Measurements from ENCODE around the gene PLCB4. TPM values are rescaled to one million over a fixed set of nuclear protein-coding genes. Genes with fewer than 3 reads are reported as not detected.

PLCB4 gene
- polyA plus RNA-seq, 1 donor (not counting 4 experiments of a cell fraction or from before 2014, with no cell fraction given) = 4.1 TPM

- no peaks in the 10 kb centered on the region for H3K9me3 ChIP-seq (ENCODE audit: control insufficient read depth, low read depth, low read length)
- TF ChIP-seq, protein P1, sequence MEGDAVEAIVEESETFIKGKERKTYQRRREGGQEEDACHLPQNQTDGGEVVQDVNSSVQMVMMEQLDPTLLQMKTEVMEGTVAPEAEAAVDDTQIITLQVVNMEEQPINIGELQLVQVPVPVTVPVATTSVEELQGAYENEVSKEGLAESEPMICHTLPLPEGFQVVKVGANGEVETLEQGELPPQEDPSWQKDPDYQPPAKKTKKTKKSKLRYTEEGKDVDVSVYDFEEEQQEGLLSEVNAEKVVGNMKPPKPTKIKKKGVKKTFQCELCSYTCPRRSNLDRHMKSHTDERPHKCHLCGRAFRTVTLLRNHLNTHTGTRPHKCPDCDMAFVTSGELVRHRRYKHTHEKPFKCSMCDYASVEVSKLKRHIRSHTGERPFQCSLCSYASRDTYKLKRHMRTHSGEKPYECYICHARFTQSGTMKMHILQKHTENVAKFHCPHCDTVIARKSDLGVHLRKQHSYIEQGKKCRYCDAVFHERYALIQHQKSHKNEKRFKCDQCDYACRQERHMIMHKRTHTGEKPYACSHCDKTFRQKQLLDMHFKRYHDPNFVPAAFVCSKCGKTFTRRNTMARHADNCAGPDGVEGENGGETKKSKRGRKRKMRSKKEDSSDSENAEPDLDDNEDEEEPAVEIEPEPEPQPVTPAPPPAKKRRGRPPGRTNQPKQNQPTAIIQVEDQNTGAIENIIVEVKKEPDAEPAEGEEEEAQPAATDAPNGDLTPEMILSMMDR (optimal IDR thresholded peaks at IDR 0.05 in 1 of 3, IDR thresholded peaks at IDR 0.05 in 1 of 3, conservative IDR thresholded peaks at IDR 0.05 in 1 of 3; ENCODE audit: extremely low read depth in 1 of 3, insufficient read depth in 2 of 3, low read length in 3 of 3) = no peak
- TF ChIP-seq EZH2 (IDR thresholded peaks at IDR 0.05; ENCODE audit: low read length) = no peak
- DNase-seq (ENCODE audit: low read depth, low spot score) (no peak), FAIRE-seq (no peak)
- no peaks in the 10 kb centered on the region for H3K36me3 ChIP-seq (ENCODE audit: control insufficient read depth in 2 of 2, extremely low read depth in 1 of 2, insufficient read depth in 2 of 2, low read length in 2 of 2)
- H3K4me1 ChIP-seq (ENCODE audit: control insufficient read depth, extremely low read depth, insufficient read depth, low read length) = no peaks in the 10 kb centered on the region
- no peaks in the 10 kb centered on the region for H3K27me3 ChIP-seq (ENCODE audit: control insufficient read depth, extremely low read depth, insufficient read depth, low read length)
- dilution Hi-C loops (cut with MboI; ENCODE audit: extremely low pct_ligation_motif_present, low sequenced_read_pairs) = no loop called here
- no peaks in the 10 kb centered on the region for H3K9me1 ChIP-seq (ENCODE audit: control insufficient read depth, extremely low read depth, insufficient read depth, low read length)
- H3K27ac ChIP-seq (ENCODE audit: control insufficient read depth, insufficient read depth, low read length) = no peak overlapping the region
- no peaks in the 10 kb centered on the region for H3K79me2 ChIP-seq (ENCODE audit: control insufficient read depth, insufficient read depth, low read length)
- no peak overlapping the region for H3K4me2 ChIP-seq (ENCODE audit: control insufficient read depth, extremely low read depth, insufficient read depth, low read depth, low read length)
- H2AFZ ChIP-seq (ENCODE audit: control insufficient read depth, low read length) = no peak overlapping the region
- H3K9ac ChIP-seq (ENCODE audit: control insufficient read depth, extremely low read depth, insufficient read depth, low read length) = no peak overlapping the region
- H3K4me3 ChIP-seq (ENCODE audit: control insufficient read depth in 2 of 3, extremely low read depth in 1 of 3, insufficient read depth in 2 of 3, low read depth in 1 of 3, low read length in 3 of 3) = no peak overlapping the region
- H4K20me1 ChIP-seq (ENCODE audit: control insufficient read depth, extremely low read depth, insufficient read depth, low read length) = no peaks in the 10 kb centered on the region
Measured at GRCh38 chr20:9021216-9021615, 47.7 kb upstream of the PLCB4 start.

DNA sequence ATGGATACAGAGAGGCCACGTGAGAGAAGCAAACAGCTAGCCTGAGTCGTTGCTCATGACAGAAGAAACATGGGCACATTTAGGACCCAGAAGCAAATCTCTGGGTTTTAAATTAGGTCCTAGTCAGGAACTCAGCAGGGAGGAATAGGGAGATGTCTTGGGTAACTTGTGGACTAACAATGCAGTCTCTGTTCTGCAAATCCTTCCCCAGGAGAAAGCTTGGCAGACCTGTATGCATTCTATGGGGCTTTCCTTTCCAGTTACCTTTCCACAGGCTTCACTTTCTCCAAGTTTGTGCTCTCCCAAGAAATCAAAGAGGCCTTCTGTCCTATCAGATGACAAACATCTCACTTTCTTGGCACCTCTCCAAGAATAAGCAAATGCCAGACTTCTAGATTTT lies 47.2 kb upstream of the PLCB4 start:
- H3K27me3 ChIP-seq (ENCODE audit: control insufficient read depth, extremely low read depth, insufficient read depth, low read length) = no peaks in the 10 kb centered on the region
- H3K27ac ChIP-seq (ENCODE audit: control insufficient read depth, insufficient read depth, low read length) = no peak overlapping the region
- H3K4me2 ChIP-seq (ENCODE audit: control insufficient read depth, extremely low read depth, insufficient read depth, low read depth, low read length) = no peak overlapping the region
- TF ChIP-seq EZH2 (IDR thresholded peaks at IDR 0.05; ENCODE audit: low read length) = no peak
- TF ChIP-seq, protein P1 (optimal IDR thresholded peaks at IDR 0.05 in 1 of 3, IDR thresholded peaks at IDR 0.05 in 1 of 3, conservative IDR thresholded peaks at IDR 0.05 in 1 of 3; ENCODE audit: extremely low read depth in 1 of 3, insufficient read depth in 2 of 3, low read length in 3 of 3) = no peak
- no peak for FAIRE-seq
- H2AFZ ChIP-seq (ENCODE audit: control insufficient read depth, low read length) = no peak overlapping the region
- no peak for DNase-seq (ENCODE audit: low read depth, low spot score)
- H3K36me3 ChIP-seq (ENCODE audit: control insufficient read depth in 2 of 2, extremely low read depth in 1 of 2, insufficient read depth in 2 of 2, low read length in 2 of 2) = no peaks in the 10 kb centered on the region
- no peak overlapping the region for H3K4me3 ChIP-seq (ENCODE audit: control insufficient read depth in 2 of 3, extremely low read depth in 1 of 3, insufficient read depth in 2 of 3, low read depth in 1 of 3, low read length in 3 of 3)
- H4K20me1 ChIP-seq (ENCODE audit: control insufficient read depth, extremely low read depth, insufficient read depth, low read length) = no peaks in the 10 kb centered on the region
- dilution Hi-C loops (cut with MboI; ENCODE audit: extremely low pct_ligation_motif_present, low sequenced_read_pairs) = no loop called here
- H3K4me1 ChIP-seq (ENCODE audit: control insufficient read depth, extremely low read depth, insufficient read depth, low read length) = no peaks in the 10 kb centered on the region
- H3K79me2 ChIP-seq (ENCODE audit: control insufficient read depth, insufficient read depth, low read length) = no peaks in the 10 kb centered on the region
- H3K9me3 ChIP-seq (ENCODE audit: control insufficient read depth, low read depth, low read length) = no peaks in the 10 kb centered on the region
- H3K9me1 ChIP-seq (ENCODE audit: control insufficient read depth, extremely low read depth, insufficient read depth, low read length) = no peaks in the 10 kb centered on the region
- H3K9ac ChIP-seq (ENCODE audit: control insufficient read depth, extremely low read depth, insufficient read depth, low read length) = no peak overlapping the region
